GM12873 (cell line): ENCODE data around the gene OR4K15.

ENCODE experiments used
- CTCF ChIP-seq: IDR thresholded peaks from 2 replicates; pipeline ENCODE4 v1.5.1; 2012; ENCODE audit warnings: low read depth, mild to moderate bottlenecking, moderate library complexity, low read length, control low read depth; ENCODE audit not compliant: insufficient read depth; ENCODE audit errors: missing control alignments

Gene OR4K15

GRCh38 chr14:19975291-19975690 is at the start of gene OR4K15:
OR4K15 (plus strand) TSS chr14:19975591; CDS start chr14:19975591, 0 bp downstream.
- no peak for TF ChIP-seq CTCF

- no peak for TF ChIP-seq CTCF
These were observed 44.8 kb upstream of the OR4K15 start, which contains the start of gene OR4K1 for GRCh38 chr14:19930617-19931016. OR4K1 (plus strand) TSS chr14:19930917; CDS start chr14:19935667, 4,750 bp downstream.

- no peak for TF ChIP-seq CTCF
These were observed 33.7 kb upstream of the OR4K15 start for GRCh38 chr14:19941668-19942067.

GRCh38 chr14:19947413-19948090 is 27.8 kb upstream of the OR4K15 start:
- no peak for TF ChIP-seq CTCF

GRCh38 chr14:19949218-19949617 is 26.2 kb upstream of the OR4K15 start:
- TF ChIP-seq CTCF = no peak

- TF ChIP-seq CTCF = no peak
These were observed 547 bp upstream of the OR4K15 start for GRCh38 chr14:19974844-19975243.

GRCh38 chr14:19993438-19993837 is 18.0 kb downstream of the OR4K15 start:
- TF ChIP-seq CTCF = no peak
